Activated CD4-positive, alpha-beta memory T cell treated with anti-CD3 and anti-CD28 coated beads, Interleukin-2, amount 10 ng/mL, durations not matched to agents 7 days and 5 days (primary cell): ENCODE measurements around the gene IGFL1. TPM values are rescaled to one million over a fixed set of nuclear protein-coding genes. Genes with fewer than 3 reads are reported as not detected.
"Not testable (repeated sequence)": the region's sequence is repeated elsewhere in the genome, so short reads cannot be mapped to it uniquely, and the experiment has no call there.

Experiments
- CTCF ChIA-PET: fragments of 350-600 bp; sonication (Branson Sonifier 250); formaldehyde crosslinking; loops from one replicate; lab custom pipeline; 2021; ENCODE audit warnings: antibody characterized with exemption, inconsistent platforms; lab: Charles Lee
- POLR2A ChIA-PET: fragments of 350-600 bp; sonication (Branson Sonifier 250); formaldehyde crosslinking; loops from one replicate; lab custom pipeline; 2021; ENCODE audit warnings: antibody characterized with exemption; lab: Charles Lee
- DNase-seq: peaks from one replicate; pipeline ENCODE4 v3.0.0-alpha.2; 2020
- H3K27ac Mint-ChIP-seq: one replicate; pipeline ENCODE4 v1.8.0; 2021; ENCODE audit warnings: mild to moderate bottlenecking, mixed read lengths
- H3K27me3 Mint-ChIP-seq: one replicate; pipeline ENCODE4 v1.8.0; 2021; ENCODE audit warnings: mixed read lengths
- H3K36me3 Mint-ChIP-seq: one replicate; pipeline ENCODE4 v1.8.0; 2021; ENCODE audit warnings: low read depth, mixed read lengths
- H3K4me1 Mint-ChIP-seq: one replicate; pipeline ENCODE4 v1.8.0; 2021; ENCODE audit warnings: mixed read lengths
- H3K4me3 Mint-ChIP-seq: one replicate; pipeline ENCODE4 v1.8.0; 2021; ENCODE audit warnings: mild to moderate bottlenecking, mixed read lengths
- H3K9me3 Mint-ChIP-seq: one replicate; pipeline ENCODE4 v1.8.0; 2021; ENCODE audit warnings: mixed read lengths
- total RNA-seq, 2 experiments: library from RNA; stranded (reverse); gene quantifications; one replicate each; pipeline ENCODE4 v1.2.3, GENCODE V29; 2021

The IGFL1 gene
- total RNA-seq, 2 experiments from 2014 or later = not detected

DNA sequence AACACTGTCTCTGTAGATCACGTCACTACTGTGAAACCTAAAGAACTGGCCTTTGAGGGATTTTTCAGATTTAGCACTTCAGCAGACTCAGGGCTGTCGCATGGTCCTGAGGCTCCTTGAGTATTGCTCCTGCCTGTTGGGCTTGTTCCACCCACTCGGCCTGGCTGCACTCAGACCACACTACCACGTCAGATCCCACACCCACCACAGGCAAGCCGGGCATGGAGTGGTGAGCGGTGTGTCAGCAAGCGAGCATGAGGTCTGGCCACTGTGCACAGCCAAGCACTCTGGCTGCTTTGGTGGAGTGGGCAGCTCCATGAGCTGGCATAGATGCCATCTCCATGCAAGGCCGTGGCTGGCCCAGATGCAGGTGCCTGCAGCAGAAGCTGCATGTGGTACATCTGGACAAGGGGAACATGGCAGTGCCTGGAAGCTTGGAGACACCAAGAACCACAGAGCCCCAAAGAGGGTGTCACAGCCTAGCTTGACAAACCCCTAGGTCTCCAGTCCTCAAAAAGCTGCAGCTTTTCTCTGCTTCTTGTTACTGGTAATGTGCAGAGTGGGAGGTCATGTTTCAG is 9.4 kb upstream of the IGFL1 start:
- POLR2A ChIA-PET = interaction anchor here (1.5 kb wide), 1 partner anchor 47 kb away, joined by 3 read pairs; no protein-coding TSS in a partner anchor
- H3K27me3 Mint-ChIP-seq = peaks cover 22% of the 10 kb centered on the region
- CTCF ChIA-PET = no interaction called here
- H3K9me3 Mint-ChIP-seq = no peaks in the 10 kb centered on the region
- no peaks in the 10 kb centered on the region for H3K36me3 Mint-ChIP-seq
- no peak for DNase-seq
- H3K27ac Mint-ChIP-seq = no peak overlapping the region
- H3K4me1 Mint-ChIP-seq = no peaks in the 10 kb centered on the region
- H3K4me3 Mint-ChIP-seq = no peak overlapping the region

DNA sequence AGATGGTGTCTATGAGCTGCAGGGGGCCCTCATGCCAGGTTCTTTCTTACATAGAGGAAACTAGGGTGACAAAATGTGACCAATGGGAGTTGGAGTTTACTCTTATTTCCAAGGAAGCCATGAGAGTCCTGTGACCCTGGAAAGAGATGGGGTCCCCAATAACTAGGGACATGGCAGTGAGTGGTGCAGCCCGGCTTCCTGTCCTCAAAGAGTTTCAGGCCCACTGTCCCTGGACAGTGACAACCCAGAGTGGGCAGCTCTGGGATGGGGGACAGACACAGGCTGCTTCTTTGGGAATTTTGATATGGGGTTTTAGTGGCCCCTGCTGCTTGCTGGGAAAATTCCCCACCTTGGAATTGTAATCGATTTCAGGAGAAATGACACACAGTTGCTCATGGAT is 8.4 kb upstream of the IGFL1 start:
- Mint-ChIP-seq H3K27me3 (peaks cover 25% of the 10 kb centered on the region), H3K9me3 (no peaks in the 10 kb centered on the region), H3K27ac (no peak overlapping the region), H3K36me3 (no peaks in the 10 kb centered on the region), H3K4me3 (no peak overlapping the region), H3K4me1 (peaks cover 6% of the 10 kb centered on the region)
- ChIA-PET CTCF (no interaction called here), POLR2A (interaction anchor here (1.5 kb wide), 1 partner anchor 46 kb away, joined by 3 read pairs; no protein-coding TSS in a partner anchor)
- no peak for DNase-seq

DNA sequence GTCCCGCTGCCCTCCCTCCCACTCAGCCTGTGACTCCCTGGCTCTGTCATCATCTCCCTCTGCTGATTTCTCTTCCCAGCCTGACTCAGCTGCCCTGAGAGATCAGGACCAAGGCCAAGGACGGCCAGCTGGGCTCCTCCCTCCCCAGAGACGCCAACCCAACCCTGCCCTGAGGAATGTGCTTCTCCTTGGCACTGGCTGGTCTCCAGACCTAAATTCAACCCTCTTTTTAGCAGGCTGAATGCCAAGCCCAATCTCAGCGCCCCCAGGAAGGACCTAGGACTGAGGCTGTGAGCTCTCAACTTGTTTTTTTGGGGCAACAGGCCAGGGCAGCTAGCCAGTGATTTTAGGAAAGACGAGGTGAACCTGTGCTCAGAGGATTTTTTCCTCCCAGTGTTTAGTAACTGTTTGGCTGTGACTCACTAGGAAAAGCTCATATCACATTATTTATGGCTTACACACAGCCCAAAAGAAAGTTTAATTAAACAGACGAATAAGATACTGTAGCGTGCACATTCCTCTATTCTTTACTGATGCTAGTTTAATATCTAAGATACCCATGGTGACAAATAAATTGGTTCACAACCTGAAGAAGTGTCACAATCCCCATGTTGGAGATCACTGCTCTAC is 7.4 kb upstream of the IGFL1 start:
- no peaks in the 10 kb centered on the region for H3K9me3 Mint-ChIP-seq
- POLR2A ChIA-PET = no interaction called here
- H3K27me3 Mint-ChIP-seq = peaks cover 25% of the 10 kb centered on the region
- DNase-seq = no peak
- H3K4me3 Mint-ChIP-seq = no peak overlapping the region
- CTCF ChIA-PET = no interaction called here
- no peaks in the 10 kb centered on the region for H3K36me3 Mint-ChIP-seq
- H3K4me1 Mint-ChIP-seq = peaks cover 6% of the 10 kb centered on the region
- H3K27ac Mint-ChIP-seq = no peak overlapping the region

DNA sequence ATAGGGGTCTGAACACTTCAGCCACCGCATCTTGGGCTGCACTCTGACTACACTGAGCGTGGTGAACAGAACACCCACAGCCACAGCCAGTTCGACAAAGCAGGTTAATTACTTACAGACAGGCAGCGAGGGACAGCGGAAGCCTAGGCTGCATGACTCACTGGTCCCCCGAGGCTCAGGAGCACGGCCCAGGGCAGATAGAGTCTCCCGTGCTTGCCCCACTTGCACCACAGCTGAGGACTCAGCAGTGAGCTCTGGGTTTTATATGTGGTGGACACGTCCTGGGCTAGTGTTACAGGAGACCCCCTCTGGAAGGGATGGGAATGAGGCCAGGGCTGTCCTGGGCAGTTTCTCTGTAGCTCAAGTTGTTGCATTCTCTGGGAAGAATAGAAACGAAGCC is 5.8 kb upstream of the IGFL1 start:
- CTCF ChIA-PET = not testable (repeated sequence)

DNA sequence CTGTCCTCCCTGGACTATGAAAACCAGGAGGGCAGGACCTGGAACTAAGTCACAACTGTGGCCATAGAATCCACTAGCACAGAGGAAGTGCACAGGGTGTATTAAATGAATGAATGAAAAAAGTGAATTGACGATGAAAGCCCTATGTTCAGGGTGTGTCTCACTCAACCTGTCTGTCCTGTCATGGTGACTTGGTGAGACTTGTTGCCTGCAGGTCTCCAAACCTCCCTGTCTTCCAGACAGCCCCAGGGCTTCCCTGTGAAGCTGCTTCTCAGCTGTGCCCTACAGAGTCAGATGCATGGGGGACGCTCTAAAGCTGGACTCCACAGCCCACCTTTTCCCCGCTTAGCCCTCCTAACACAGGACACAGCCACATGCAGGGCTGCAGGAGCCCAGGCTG is 4.8 kb upstream of the IGFL1 start:
- Mint-ChIP-seq H3K4me3 (no peak overlapping the region), H3K27me3 (peaks cover 22% of the 10 kb centered on the region), H3K9me3 (no peaks in the 10 kb centered on the region), H3K36me3 (no peaks in the 10 kb centered on the region), H3K27ac (no peak overlapping the region), H3K4me1 (peaks cover 6% of the 10 kb centered on the region)
- DNase-seq = no peak
- ChIA-PET CTCF (no interaction called here), POLR2A (no interaction called here)

More for the DNA sequence above, 5.8 kb upstream of the IGFL1 start:
- DNase-seq, POLR2A ChIA-PET, H3K4me1 Mint-ChIP-seq, H3K36me3 Mint-ChIP-seq, H3K9me3 Mint-ChIP-seq, H3K27ac Mint-ChIP-seq, H3K4me3 Mint-ChIP-seq: not testable (repeated sequence)
- peaks cover 20% of the 10 kb centered on the region for H3K27me3 Mint-ChIP-seq

DNA sequence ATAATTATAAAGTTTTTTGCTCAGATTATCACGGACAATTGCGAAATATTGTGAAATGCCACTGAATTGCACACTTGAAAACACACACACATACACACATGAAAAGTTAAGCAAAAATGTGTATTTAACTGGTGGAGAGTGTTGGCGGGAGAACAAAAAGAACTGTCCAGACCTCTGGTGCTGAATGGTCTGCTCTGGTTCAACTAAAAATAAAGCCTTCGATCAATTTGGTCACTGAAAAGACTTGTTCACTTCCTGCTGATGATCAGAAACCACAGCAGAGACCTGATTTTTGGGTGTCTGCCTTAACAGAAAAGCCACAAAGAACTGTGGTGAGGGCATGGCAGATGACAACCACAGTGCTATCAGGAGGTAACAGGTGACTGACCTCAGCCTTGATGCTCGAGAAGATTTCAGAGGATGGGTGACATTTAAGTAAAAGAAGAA is 4.0 kb upstream of the IGFL1 start:
- Mint-ChIP-seq H3K9me3 (no peaks in the 10 kb centered on the region), H3K27me3 (peaks cover 26% of the 10 kb centered on the region), H3K27ac (no peak overlapping the region), H3K4me1 (peaks cover 6% of the 10 kb centered on the region), H3K36me3 (no peaks in the 10 kb centered on the region), H3K4me3 (no peak overlapping the region)
- peak; percentile 19 for DNase-seq
- CTCF ChIA-PET = no interaction called here
- POLR2A ChIA-PET = no interaction called here

- no peaks in the 10 kb centered on the region for H3K36me3 Mint-ChIP-seq
- no peak for DNase-seq
- H3K4me3 Mint-ChIP-seq = no peak overlapping the region
- H3K27ac Mint-ChIP-seq = no peak overlapping the region
- H3K4me1 Mint-ChIP-seq = peaks cover 6% of the 10 kb centered on the region
- ChIA-PET CTCF (no interaction called here), POLR2A (no interaction called here)
- no peaks in the 10 kb centered on the region for H3K9me3 Mint-ChIP-seq
- H3K27me3 Mint-ChIP-seq = peaks cover 30% of the 10 kb centered on the region
Measured at GRCh38 chr19:46226438-46226973, 3.0 kb upstream of the IGFL1 start.

- Mint-ChIP-seq H3K27me3 (peaks cover 29% of the 10 kb centered on the region), H3K4me1 (no peaks in the 10 kb centered on the region), H3K36me3 (no peaks in the 10 kb centered on the region), H3K4me3 (no peak overlapping the region), H3K27ac (no peak overlapping the region), H3K9me3 (no peaks in the 10 kb centered on the region)
- CTCF ChIA-PET = no interaction called here
- no peak for DNase-seq
- POLR2A ChIA-PET = no interaction called here
Measured at GRCh38 chr19:46232029-46232428, 2.5 kb downstream of the IGFL1 start.

GRCh38 chr19:46232468-46232867 is 2.9 kb downstream of the IGFL1 start:
- no peak for DNase-seq
- CTCF ChIA-PET = no interaction called here
- peaks cover 27% of the 10 kb centered on the region for H3K27me3 Mint-ChIP-seq
- H3K4me1 Mint-ChIP-seq = no peaks in the 10 kb centered on the region
- POLR2A ChIA-PET = no interaction called here
- H3K27ac Mint-ChIP-seq = no peak overlapping the region
- H3K9me3 Mint-ChIP-seq = no peaks in the 10 kb centered on the region
- no peaks in the 10 kb centered on the region for H3K36me3 Mint-ChIP-seq
- no peak overlapping the region for H3K4me3 Mint-ChIP-seq

DNA sequence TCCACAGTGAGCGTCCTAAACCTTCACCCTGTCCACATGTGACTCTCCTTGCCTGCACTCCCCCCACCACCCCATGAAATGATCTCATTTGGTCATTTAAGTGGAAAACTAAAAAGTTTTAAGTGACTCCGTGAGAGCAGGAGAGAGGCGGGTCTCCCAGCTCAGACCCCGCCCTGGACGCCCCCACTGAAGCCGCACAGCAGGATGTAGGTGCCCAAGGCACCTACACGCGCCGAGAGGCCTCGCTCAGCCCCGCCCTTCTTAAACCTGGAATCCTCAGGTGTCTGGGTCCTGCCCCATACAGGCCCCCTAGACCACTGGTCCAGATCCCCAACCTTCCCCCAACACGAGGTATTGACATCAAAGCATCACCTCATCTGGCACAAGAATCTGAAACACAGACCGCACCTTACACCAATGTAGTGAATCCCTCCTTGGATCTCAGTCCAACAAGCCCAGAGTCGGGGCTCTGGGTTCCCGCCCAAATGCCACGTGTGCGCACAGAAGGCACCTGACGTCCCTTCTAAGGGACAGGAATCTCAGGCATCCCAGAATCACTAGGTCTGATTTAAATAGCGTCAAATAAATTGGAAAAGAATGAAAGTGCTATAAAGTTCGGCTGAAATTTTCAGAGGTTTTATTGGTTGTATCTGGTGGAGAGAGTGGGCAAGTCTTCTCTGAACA is 3.5 kb downstream of the IGFL1 start:
- H3K4me1 Mint-ChIP-seq = no peaks in the 10 kb centered on the region
- H3K27ac Mint-ChIP-seq = no peak overlapping the region
- H3K4me3 Mint-ChIP-seq = no peak overlapping the region
- H3K9me3 Mint-ChIP-seq = no peaks in the 10 kb centered on the region
- ChIA-PET POLR2A (no interaction called here), CTCF (no interaction called here)
- no peak for DNase-seq
- H3K36me3 Mint-ChIP-seq = no peaks in the 10 kb centered on the region
- peaks cover 30% of the 10 kb centered on the region for H3K27me3 Mint-ChIP-seq

DNA sequence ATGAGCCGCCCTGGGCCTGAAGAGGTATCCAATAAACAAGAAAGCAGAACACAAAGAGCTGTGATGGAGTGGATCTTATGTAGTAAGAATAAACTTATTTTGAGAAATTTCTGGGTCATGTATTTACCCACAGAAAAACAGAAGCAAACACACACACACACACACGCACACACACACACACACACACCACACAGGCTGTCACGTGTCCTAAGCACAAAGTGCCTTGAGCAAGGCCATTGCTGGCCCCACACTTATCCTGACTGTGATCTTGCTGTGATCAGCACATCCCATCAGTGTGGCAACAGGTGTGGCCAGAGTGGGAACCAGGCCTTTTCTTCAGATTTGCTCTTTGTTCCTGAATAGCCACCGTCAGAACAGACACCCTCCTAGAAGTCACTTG is 4.3 kb downstream of the IGFL1 start:
- H3K4me1 Mint-ChIP-seq, POLR2A ChIA-PET, H3K27ac Mint-ChIP-seq, H3K36me3 Mint-ChIP-seq, CTCF ChIA-PET, DNase-seq, H3K9me3 Mint-ChIP-seq, H3K4me3 Mint-ChIP-seq: not testable (repeated sequence)
- H3K27me3 Mint-ChIP-seq = peaks cover 37% of the 10 kb centered on the region

DNA sequence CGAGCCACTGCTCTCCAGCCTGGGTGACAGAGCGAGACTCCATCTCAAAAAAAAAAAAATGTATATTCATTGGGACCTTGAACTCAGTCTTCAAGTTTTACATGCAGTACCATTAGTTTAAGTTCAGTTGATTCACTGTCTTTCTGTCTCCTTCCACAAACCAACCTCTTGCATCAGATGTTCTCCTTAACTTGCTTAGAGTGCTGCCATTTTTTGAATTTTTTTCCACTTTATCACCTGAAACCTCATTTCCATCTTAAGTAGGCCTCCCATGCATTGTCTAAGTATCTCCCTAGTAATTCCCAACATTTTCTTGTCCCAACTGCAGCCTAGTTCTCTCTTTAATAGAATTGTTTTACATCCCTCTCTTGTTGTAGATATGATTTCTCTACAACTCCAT is 8.6 kb downstream of the IGFL1 start:
- H3K4me1 Mint-ChIP-seq, H3K27ac Mint-ChIP-seq, POLR2A ChIA-PET, H3K9me3 Mint-ChIP-seq, H3K36me3 Mint-ChIP-seq, DNase-seq, CTCF ChIA-PET, H3K4me3 Mint-ChIP-seq: not testable (repeated sequence)
- H3K27me3 Mint-ChIP-seq = peaks cover 60% of the 10 kb centered on the region

- no peak for DNase-seq
- H3K27me3 Mint-ChIP-seq = peaks cover 68% of the 10 kb centered on the region
- H3K4me1 Mint-ChIP-seq = no peaks in the 10 kb centered on the region
- no peak overlapping the region for H3K4me3 Mint-ChIP-seq
- no peaks in the 10 kb centered on the region for H3K36me3 Mint-ChIP-seq
- H3K9me3 Mint-ChIP-seq = no peaks in the 10 kb centered on the region
- POLR2A ChIA-PET = no interaction called here
- no peak overlapping the region for H3K27ac Mint-ChIP-seq
- CTCF ChIA-PET = interaction anchor here (1.7 kb wide), 1 partner anchor 25 kb away, joined by 4 read pairs; no protein-coding TSS in a partner anchor
Measured at GRCh38 chr19:46239193-46240024, 9.9 kb downstream of the IGFL1 start.
